Stimulated activated CD4-positive, alpha-beta T cell treated with anti-CD3 and anti-CD28 coated beads, Interleukin-12 subunit alpha, Interleukin-12 subunit beta, amount 100 ng/mL, for 48 hours (primary cell): Measurements from ENCODE around the gene PACS2.

Experiments
- DNase-seq, 3 donors: peaks; one replicate each; pipeline ENCODE4 v3.0.0-alpha.2; 2020; ENCODE audit warnings: low read depth in 2 of 3, low spot score in 1 of 3

PACS2 gene

DNA sequence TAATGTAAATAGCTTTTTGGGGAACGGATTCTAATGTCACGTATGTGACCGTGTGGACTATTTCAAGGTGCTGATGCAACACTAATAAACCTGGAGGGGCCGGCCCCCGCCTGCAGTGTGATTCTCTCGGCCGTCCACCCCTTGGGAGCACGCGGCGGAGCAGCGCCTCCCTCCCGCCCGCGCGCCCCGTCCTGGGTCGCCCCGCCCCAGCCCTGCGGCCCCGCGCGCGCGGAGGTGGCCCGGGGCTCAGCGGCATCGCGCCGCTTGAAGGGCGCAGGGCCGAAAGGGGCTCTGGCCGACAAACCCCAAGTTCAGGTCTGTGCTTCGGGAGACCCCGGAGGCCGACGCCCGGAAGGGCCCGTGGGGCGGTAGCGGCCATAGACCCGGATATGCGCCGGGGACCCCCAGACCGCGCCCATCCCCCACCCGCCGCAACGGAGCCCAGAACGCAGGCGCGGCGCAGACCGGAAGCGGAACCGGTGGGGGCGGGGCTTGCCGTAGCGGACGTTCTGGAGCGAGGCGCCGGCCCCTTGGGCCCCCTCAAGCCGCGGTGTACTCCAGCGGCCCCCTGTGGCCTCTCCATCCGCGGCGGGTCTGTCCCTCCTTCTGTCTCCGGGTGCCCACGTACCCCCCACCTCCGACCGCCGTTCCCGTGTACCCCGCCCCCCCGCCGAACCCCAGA is 83.6 kb downstream of the PACS2 start, which contains the start of gene TEX22:
Gene TEX22, plus strand, starts transcription at position 495 of the 682 bp plus-strand sequence. CDS start 803 bp downstream, outside the sequence.
- peak; percentile 77 to 89 (median 87) for DNase-seq

DNA sequence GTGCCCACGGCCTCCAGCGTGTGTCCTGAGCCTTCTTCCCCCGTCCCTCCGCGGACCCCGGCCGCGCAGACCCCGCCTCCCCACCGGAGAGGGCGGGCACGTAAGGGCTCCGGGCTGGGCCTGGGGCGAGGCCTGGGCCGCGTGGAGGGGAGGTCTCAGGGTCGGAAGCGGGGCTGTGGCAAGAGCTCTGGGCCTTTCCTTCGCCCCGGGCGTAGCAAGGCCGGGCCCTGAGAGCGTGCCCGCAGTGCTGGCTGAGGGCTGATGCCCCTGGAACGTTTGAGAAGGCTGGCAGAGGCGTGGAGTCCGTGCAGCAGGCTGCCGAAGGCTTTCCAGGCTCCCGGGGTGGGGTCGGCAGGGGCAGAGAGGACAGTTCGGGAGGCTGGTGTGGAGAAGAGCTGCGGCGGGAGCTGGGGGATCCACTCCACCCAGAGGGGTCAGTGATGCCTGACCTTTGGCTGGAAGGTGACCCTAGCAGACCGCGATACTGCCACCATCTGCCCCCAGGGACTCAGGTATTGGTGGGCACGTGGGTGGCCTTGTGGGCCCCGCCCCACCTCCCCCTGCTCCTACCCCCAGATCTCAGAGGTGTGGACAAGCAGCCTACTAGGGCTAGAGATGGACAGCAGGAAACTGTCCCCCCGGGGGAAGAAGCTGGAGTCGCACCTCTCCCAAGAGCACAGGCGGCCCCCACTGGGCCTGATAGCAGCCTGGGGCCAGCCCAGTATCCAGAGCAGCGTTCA is 84.3 kb downstream of the PACS2 start:
- no peak for DNase-seq

DNA sequence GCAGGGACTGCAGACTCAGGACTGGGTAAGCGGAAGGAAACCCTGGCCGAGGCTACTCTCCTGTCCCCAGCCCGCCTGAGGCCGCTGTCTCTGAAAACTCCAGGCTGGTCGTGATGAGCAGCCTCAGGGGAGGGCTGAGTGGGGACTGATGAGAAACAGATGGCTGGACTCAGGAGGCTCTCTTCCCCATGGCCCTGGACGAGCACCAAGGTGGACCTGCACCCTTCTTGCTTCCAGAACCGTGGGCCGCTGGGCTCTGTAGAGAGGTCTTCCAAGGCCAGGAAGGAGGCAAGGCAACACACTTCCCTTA is 84.9 kb downstream of the PACS2 start:
- DNase-seq: no peak

DNA sequence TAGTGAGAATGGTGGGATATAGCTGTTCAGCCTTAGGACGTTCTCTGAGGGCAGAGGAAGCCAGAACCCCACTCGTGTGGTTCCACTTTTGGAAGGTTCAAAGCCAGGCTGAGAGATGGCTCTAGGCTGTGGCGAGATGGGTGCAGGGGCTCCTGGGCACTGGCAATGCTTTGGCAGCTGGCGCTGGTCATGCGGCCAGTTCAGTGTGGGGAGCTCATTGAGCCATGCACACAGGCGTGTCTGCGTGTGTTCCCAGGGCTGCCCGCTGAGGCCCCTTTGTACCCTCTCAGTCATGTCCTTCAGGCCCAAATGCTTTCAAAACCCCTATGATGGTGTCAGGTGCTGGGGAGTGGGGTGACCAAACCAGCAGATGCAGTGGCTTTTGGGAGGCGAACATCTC is 85.5 kb downstream of the PACS2 start:
- no peak for DNase-seq

DNA sequence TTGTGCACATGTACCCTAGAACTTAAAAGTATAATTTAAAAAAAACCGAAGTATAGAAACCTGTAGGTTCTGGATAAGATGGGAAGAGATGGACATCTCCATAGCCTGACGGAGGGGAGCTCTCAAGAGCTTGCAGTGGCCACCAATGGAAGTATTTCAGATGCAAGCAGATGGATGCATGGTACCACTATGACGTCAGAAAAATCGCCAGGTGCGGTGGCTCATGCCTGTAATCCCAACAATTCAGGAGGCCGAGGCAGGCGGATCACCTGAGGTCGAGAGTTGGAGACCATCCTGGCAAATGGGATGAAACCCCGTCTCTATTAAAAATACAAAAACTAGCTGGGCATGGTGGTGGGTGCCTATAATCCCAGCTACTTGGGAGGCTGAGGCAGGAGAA is 87.2 kb downstream of the PACS2 start:
- DNase-seq: no peak

DNA sequence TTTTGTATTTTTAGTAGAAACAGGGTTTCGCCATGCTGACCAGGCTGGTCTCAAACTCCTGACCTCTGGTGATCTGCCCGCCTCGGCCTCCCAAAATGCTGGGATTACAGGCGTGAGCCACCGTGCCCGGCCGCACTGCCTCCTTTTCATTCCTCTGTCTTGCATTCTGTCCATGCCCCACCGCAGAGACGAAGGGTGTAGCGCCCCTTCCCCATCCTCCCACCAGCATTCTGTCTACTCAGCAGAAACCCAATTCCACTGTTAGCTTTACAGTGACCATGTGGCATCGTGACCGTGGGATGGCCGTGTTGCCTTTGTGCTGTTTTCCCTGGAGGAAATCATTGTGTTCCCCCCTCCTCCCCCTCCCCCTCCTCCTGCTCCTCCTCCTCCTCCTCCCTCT is 94.0 kb downstream of the PACS2 start:
- DNase-seq: no peak

DNA sequence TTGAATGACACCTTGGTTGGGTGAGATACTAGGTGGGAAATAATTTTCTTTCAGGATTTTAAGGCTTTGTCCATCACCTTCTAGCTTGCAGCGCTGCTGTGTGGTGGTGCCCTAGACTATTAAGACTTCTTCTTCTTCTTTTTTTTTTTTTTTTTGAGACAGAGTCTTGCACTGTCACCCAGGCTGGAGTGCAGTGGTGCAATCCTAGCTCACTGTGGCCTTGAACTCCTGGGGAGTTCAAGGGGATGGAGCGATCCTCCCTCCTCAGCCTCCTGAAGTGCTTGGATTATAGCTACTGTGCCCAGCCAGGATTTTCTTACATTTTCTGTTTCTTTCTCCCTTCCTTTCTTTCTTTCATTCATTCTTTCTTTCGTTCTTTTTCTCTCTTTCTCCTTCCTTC is 94.8 kb downstream of the PACS2 start:
- DNase-seq: no peak

DNA sequence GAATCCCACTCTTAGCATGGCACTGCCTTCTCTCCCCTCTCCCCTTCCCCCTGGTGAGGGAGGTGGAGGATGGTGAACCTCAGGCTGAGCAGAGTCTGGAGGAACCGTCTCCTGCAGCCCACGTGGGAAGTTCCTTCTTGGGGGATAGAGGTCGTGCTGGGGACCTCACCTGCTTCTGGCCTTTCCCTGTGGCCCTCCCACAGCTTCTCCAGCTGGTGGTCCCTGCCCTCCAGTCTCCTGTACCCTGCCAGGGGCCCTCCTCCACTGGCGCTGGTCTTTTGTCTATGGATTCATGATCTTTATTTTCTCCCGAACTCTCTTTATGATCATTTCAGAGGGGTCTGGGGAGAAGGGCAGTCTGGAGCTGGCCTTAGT is 96.1 kb downstream of the PACS2 start:
- DNase-seq: no peak

DNA sequence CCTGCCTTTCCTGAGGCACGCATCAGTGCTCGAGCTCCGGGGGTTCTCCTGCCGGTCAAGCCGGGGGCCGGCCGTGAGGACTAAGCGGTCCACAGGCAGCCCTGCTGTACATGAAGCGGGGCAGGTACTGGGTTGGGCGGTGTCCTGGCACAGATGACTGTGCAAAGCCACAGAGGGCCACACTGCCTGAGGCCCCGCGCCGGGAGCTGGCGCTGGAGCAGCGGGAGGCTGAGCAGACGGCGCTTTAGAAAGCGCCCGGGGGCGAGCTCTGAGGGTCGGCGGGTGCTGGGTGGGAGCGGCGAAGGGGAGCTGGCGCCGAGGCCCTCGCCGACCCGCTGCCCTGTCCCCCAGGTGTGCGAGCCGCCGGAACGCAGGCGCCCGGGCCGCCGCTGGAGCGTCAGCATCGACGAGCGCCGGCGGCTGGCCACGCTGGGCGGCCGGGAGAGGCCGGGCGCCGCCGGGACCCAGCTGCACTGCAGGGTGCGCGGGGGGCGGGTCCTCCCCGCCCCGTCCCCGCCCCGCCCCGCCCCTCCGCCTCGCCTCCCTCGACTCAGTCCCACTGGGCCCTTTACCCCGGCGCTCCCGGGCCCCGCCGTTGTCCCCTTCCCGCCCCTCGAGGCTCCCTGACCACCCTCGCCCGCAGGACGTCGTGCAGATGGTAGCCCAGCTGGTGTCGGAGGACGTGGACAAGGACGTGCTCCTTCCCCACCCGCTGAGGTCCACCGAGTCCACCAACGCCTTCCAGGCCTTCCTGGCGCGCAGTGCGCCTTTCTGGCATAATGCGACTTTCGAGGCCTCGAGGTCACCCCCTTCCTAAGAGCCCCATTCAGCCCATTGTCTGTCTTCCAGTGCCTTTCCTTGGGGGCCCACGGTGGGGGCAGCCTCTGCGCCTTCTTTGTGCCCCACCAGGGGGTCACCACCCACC is 96.7 kb downstream of the PACS2 start:
- DNase-seq: no peak

DNA sequence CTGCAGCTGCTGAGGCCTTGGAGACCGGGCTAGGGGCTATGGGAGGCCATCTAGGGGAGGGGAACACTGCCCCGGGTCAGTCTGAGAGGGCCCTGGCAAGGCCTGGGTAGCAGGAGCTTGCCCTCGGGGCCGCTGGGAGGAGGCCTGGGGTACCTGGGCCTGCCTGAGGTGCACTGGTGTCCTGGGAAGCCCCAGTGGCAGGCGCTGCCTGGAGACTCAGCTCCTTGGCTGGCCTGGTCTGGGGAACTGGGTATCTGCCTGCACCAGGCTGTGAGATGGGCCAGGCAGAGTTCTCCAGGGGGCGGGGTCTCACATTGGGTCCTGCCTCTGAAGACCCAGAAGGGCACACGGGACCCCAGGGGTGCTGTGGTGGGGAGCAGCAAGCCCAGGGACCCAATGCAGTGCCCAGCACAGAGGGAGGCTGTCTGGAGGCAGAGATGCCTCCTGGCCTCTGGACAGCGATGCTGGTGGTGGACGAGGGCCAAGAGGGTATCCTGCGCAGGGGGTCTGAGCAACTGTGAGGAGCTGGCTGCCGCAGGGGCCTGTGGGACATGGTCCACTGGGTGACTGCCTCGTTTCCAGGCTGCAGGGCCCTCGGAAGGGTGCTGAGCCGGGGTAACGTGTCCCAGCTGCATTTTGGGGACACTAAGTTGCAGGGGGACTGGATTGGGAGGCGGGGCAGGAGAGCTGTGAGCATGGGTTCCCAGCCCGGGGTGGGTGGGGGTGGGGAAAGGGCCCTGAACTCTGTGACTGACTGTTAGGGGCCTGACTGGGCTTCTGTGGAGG is 97.6 kb downstream of the PACS2 start:
- DNase-seq: no peak

DNA sequence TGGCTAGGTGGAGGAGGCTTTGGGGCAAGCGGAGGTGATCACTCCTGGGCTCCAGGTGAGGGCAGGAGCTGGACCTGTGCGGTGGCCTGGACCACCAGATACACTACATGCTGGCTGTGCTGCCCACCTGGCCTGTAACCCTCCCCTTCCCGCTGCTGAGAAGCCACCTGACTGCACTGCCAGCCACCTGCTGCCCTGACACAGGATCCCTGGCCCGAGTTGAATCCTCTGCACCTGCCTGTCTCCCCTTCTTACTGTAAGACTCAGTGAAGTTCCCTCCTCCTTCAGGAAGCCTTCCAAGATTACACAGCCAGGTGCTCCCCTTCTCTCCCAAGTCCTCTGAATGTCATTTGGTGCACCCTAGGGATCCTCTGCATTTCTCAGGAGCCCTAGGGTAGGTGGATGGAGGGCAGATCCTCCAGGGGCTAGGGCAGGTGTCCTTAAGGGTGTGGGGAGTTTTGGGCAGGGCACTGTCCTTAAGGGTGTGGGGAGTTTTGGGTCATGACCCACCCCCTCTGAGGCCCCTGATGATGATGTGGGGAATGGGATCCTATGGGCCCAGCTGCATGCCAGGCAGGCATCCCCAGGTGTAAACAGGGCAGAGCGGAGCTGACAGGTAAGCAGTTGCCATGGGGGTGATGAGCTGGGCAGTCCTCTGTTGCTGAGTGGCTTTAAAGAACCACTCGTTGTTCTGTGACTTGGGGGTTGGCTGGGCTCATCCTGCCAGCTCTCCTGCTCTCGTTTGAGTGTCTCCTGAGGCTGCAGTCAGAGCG is 98.4 kb downstream of the PACS2 start:
- no peak for DNase-seq

DNA sequence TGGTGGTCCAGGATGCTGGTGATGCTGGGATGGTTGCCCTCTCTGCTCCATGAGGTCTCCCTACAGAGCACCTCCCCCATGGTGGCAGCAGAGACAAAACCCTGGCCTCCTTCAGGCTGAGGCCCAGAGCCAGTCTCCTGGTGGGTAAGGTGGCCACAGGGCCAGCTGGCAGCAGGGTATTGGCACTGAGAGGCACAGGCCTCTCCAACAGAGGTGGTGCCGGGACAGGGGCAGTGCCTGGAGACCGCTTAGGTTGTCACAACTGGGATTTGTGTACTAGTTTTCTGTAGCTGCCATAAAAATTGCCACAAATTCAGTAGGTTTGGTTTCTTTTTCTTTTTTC is 99.0 kb downstream of the PACS2 start:
- DNase-seq: no peak

DNA sequence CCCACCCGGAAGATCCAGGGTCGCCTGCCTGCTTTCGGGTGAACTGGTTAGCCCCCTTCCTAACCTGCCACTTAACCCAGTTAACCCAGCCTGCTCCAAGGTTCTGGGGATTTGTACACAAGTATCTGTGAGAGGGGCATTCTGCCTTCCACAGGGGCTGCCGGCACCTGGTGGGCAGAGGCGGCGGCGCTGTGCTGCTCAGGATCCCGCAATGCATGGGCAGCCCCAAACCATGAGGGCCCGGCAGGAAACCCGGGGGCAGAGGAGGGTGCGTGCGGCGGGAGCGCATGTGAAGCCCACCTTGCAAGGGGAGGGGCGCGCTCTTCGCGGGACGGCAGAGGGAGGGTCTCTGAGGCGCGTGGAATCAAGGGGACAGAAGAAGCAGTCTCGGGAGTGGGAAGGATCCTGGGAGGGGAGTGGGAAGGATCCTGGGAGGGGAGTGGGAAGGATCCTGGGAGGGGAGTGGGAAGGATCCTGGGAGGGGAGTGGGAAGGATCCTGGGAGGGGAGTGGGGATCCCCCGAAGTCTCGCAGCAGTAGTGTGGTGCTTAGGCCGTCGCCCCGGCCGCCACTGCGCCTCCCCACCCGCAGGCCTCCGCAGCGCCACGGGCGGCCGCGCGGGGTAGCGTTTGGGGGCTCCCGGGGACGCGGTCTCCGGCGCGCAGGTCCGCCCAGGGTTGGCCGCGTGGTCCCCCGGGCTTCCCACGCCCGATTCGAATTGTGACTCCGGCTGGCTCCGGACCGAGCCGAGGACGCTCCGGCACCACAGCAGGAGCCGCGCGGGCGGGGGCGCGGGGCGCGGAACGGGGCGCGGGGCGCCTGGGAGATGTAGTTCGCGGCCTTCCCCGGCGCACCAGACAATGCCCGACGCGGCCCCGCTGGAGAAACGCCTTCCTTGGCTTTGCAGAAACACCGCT is 100.2 kb downstream of the PACS2 start:
- DNase-seq: peak; percentile 44 to 58 (median 54)

DNA sequence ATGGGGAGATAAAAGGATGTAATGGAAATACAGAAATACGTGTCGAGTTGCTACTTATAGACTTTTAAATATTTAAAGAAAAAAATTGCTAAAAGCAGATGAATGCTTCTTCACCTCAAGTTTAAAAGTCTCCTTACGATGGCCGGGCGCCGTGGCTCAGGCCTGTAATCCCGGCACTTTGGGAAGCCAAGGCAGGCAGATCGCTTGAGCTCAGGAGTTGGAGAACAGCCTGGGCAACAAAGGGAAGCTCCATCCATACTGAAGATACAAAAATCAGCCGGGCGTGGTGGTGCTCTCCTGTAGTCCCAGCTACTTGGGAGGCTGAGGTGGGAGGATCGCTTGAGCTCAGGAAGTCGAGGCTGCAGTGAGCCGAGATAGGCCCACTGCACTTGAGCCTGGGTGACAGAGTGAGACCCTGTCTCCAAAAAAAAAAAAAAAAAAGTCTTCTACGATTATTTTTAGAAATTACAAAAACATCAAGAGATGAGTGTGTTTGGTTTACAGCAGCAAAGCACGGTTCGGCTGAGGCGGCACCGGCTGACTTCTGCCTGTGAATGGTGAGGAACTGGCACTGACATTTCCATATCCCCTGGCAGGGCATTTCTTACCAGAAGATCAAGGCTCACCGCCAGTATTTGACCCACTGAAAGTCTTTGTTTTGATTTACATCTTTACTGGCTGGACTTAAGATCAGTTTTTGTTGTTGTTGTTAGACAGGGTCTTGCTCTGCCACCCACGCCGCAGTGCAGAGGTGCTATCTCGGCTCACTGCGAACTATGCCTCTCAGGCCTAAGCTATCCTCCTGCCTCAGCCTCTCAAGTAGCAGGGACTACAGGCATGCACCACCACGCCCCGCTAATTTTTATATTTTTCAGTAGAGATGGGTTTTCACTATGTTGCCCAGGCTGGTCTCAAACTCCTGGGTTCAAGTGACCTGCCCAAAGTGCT is 101.2 kb downstream of the PACS2 start:
- DNase-seq: no peak

DNA sequence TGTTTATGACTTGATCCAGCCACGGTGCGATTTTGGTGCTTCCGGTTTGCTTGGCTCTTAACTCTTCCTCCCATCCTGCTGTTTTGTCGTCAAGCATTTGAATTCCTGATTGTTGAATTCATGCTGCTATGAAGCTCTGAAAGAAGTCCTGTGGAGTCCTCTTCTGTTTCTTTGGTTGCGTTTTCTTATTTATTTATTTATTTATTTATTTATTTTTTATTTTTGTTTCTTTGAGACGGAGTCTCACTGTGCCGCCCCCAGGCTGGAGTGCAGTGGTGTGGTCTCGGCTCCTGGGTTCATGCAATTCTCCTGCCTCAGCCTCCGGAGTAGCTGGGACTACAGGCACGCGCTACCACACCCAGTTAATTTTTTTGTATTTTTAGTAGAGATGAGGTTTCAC is 102.1 kb downstream of the PACS2 start:
- no peak for DNase-seq

DNA sequence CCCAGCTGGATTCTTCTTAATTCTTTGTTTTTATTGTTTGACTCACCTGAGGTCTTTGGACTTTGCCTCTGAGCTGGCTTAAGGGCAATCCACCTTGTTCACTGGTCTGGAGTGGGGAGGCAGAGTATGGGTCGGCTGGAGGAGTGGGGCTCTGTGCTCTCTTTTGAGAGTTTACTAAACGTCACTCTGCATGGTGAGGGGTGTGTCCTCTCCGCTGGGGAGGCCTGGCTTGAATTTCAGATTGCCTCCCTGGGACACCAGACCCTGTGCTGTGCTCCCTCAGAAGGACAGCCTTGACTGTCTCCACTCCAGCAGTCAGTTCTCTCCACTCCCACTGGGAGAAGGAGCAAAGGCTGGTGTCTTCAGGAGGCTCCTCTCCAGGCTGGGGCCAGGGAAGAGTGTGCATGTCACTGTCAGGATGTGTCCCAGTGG is 103.2 kb downstream of the PACS2 start:
- no peak for DNase-seq

DNA sequence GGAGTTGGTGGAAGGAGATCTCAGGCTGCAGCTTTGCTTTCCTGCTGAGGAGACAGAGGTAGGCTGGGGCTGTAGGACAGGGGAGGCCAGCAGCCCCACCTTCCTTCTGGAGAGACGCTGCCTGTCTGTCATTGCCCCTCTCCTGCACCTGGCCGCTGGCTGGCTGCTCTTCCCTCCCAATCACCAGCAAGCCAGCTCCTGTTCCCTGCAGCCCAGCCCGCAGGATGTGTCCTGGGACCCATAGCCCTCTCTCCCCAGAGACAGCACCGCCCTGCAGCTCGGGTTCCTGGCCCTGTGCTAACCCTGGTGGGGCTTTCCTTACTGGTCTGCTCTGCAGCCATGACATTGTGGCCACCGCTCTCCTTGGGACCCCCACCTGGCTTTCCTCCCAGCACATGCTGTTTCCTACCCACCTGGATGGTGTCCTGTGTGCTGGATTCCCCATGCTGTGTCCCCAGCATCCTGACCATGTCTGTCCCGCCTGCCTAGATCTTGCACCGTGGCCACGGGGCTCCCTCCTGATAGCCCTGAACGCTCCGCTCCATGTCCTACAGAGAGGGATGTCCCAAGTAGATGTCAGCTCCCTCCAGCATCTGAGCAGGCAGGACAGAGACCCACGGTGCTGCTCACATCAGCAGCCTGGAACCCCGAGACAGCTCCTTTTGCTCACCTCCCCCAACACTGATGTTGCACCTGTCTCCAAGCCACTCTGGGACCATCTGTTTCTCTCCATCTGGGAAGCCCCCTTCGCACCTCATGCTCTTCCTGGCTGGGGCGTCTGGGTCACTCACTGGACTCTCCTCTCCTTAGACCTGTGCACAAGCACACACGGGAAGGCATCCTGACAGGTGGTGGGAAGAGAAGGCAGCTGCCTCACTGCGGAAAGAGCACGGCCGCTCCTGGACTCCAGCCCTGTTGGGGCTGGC is 104.0 kb downstream of the PACS2 start:
- no peak for DNase-seq
